Measurements from ENCODE around the gene CLDN3.

DNA sequence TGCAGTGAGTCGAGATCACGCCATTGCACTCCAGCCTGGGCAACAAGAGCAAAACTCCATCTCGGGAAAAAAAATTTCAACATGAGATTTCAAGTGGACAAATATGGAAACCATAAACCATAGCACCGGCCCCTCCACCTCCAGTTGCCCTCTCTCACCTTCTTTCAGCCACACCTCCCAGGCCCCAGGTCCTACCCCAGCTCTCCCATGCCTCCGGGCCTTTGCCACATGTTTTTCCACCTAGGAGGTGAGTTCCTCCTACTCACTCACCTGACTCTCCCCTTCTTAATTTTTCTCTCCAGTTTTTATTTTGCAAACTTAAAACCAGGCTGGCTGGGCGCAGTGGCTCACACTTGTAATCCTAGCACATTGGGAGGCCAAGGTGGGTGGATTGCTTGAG is 47.1 kb upstream of the CLDN3 start:
- TF ChIP-seq, protein P1, sequence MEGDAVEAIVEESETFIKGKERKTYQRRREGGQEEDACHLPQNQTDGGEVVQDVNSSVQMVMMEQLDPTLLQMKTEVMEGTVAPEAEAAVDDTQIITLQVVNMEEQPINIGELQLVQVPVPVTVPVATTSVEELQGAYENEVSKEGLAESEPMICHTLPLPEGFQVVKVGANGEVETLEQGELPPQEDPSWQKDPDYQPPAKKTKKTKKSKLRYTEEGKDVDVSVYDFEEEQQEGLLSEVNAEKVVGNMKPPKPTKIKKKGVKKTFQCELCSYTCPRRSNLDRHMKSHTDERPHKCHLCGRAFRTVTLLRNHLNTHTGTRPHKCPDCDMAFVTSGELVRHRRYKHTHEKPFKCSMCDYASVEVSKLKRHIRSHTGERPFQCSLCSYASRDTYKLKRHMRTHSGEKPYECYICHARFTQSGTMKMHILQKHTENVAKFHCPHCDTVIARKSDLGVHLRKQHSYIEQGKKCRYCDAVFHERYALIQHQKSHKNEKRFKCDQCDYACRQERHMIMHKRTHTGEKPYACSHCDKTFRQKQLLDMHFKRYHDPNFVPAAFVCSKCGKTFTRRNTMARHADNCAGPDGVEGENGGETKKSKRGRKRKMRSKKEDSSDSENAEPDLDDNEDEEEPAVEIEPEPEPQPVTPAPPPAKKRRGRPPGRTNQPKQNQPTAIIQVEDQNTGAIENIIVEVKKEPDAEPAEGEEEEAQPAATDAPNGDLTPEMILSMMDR (IDR thresholded peaks at IDR 0.05; ENCODE audit: low read length), result no peak
- TF ChIP-seq EZH2 (optimal IDR thresholded peaks at IDR 0.05; ENCODE audit: low read depth, low read length), result no peak
- TF ChIP-seq EZH2phosphoT487 (IDR thresholded peaks at IDR 0.05; ENCODE audit: low read length), result no peak
